KG1 (cell line): ENCODE data around the gene KIFC1.
"Not testable (repeated sequence)": the region's sequence is repeated elsewhere in the genome, so short reads cannot be mapped to it uniquely, and the experiment has no call there.

Experiments used
- DNase-seq: peaks from one replicate; lab custom pipeline; 2025; lab: John Stamatoyannopoulos, UW

Gene KIFC1

GRCh38 chr6:33391278-33391921 is at the start of gene KIFC1:
Gene KIFC1 (plus strand): TSS chr6:33391823. CDS start chr6:33391986, 163 bp downstream.
- peak; percentile 98 for DNase-seq

GRCh38 chr6:33343606-33343952 is 48.0 kb upstream of the KIFC1 start:
- not testable (repeated sequence) for DNase-seq

GRCh38 chr6:33343953-33344611 is 47.5 kb upstream of the KIFC1 start:
- DNase-seq = no peak

GRCh38 chr6:33344701-33345697 is 46.6 kb upstream of the KIFC1 start:
- peak; percentile 43 for DNase-seq

- not testable (repeated sequence) for DNase-seq
Measured at GRCh38 chr6:33346972-33347371, 44.7 kb upstream of the KIFC1 start.

- no peak for DNase-seq
Measured at GRCh38 chr6:33347816-33348215, 43.8 kb upstream of the KIFC1 start.

GRCh38 chr6:33355860-33356259 is 35.8 kb upstream of the KIFC1 start:
- DNase-seq = not testable (repeated sequence)

GRCh38 chr6:33356295-33356694 is 35.3 kb upstream of the KIFC1 start:
- DNase-seq = no peak

GRCh38 chr6:33357160-33357871 is 34.3 kb upstream of the KIFC1 start:
- DNase-seq = not testable (repeated sequence)

GRCh38 chr6:33359331-33359730 is 32.3 kb upstream of the KIFC1 start:
- no peak for DNase-seq

GRCh38 chr6:33363486-33363885 is 28.1 kb upstream of the KIFC1 start:
- not testable (repeated sequence) for DNase-seq

- DNase-seq = not testable (repeated sequence)
Measured at GRCh38 chr6:33364475-33365205, 27.0 kb upstream of the KIFC1 start.

- not testable (repeated sequence) for DNase-seq
Measured at GRCh38 chr6:33365206-33365971, 26.2 kb upstream of the KIFC1 start.

GRCh38 chr6:33367009-33367714 is 24.5 kb upstream of the KIFC1 start:
- no peak for DNase-seq

- DNase-seq = not testable (repeated sequence)
Measured at GRCh38 chr6:33367715-33368025, 24.0 kb upstream of the KIFC1 start.

GRCh38 chr6:33371901-33372300 is 19.7 kb upstream of the KIFC1 start:
- not testable (repeated sequence) for DNase-seq

GRCh38 chr6:33372526-33373123 is 19.0 kb upstream of the KIFC1 start:
- DNase-seq = no peak

- DNase-seq = no peak
Measured at GRCh38 chr6:33373960-33374910, 17.4 kb upstream of the KIFC1 start.
